PC-9 (cell line): Measurements from ENCODE around the gene ABCC6.
"Not testable (repeated sequence)": the region's sequence is repeated elsewhere in the genome, so short reads cannot be mapped to it uniquely, and the experiment has no call there.

Source experiments
- CTCF ChIP-seq: fragments of 200-600 bp; sonication (generic); conservative IDR thresholded peaks from 2 replicates; pipeline ENCODE4 v1.6.1; 2017; ENCODE audit warnings: mixed run types, antibody characterized with exemption, mild to moderate bottlenecking, moderate library complexity
- EZH2 ChIP-seq: fragments of 200-600 bp; sonication (generic); IDR thresholded peaks from 2 replicates; pipeline ENCODE4 v1.8.0; 2017; ENCODE audit warnings: antibody characterized with exemption, low read depth

- not testable (repeated sequence) for TF ChIP-seq CTCF, EZH2
Measured at GRCh38 chr16:16252377-16252776, 29.1 kb upstream of the ABCC6 start.
